ENCODE results near the gene ARHGDIG. TPM values are rescaled to one million over a fixed set of nuclear protein-coding genes. Genes with fewer than 3 reads are reported as not detected.

The ARHGDIG gene
- total and polyA plus RNA-seq, 5 donors from 2014 or later, result not detected

DNA sequence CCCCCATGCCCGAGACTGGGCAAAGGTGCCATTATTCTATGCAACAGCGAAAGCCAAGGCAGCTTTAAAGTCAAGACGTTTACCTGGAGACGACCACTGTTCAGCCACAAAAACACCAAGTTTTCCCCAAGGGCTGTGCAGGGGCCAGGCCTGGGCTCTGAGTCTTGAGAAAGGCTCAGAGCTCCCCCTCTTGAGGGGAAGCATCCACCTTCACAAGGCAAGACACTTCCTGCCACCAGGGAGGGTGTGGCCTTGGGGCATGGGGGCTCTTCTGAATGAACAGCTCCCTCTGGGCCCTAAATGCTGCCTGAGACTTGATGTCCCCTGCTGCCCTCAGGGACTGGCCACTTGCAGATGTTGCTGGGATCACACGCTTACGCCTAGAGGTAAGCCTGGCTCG lies 29.1 kb downstream of the ARHGDIG start:
- Mint-ChIP-seq H3K27me3 (no peaks in the 10 kb centered on the region), H3K27ac (peak overlapping the region in 2 of 3 donors; percentile 38 to 69), H3K9me3 (no peaks in the 10 kb centered on the region), H3K36me3 (peaks cover 12% of the 10 kb centered on the region), H3K4me3 (no peak overlapping the region), H3K4me1 (peaks cover 0 to 8% (median 3%) of the 10 kb centered on the region in 4 donors)
- Histone ChIP-seq H3K27me3 (ENCODE audit: control insufficient read depth, insufficient read depth, low read length) (no peaks in the 10 kb centered on the region), H3K36me3 (ENCODE audit: control insufficient read depth, insufficient read depth, low read length) (peaks cover 50% of the 10 kb centered on the region), H3K4me1 (ENCODE audit: control insufficient read depth, insufficient read depth, low read length, poor library complexity, severe bottlenecking) (peaks cover 4% of the 10 kb centered on the region), H3K27ac (ENCODE audit: insufficient read depth, low read length, poor library complexity, severe bottlenecking) (no peak overlapping the region), H3K9me3 (ENCODE audit: control insufficient read depth in 2 of 2, low read length in 2 of 2) (no peaks in the 10 kb centered on the region), H3K4me3 (ENCODE audit: low read depth, low read length) (no peak overlapping the region)
- ATAC-seq (ENCODE audit: low read depth in 2 of 2), result peak; percentile 24 to 47
- DNase-seq, result peak in 1 of 3 donors; percentile 59

GRCh38 chr16:311725-312124 lies 31.3 kb downstream of the ARHGDIG start:
- DNase-seq (no peak), ATAC-seq (ENCODE audit: low read depth in 2 of 2) (no peak)
- no peaks in the 10 kb centered on the region for H3K9me3 ChIP-seq (ENCODE audit: control insufficient read depth in 2 of 2, low read length in 2 of 2)
- Mint-ChIP-seq H3K27me3 (no peaks in the 10 kb centered on the region), H3K9me3 (no peaks in the 10 kb centered on the region), H3K27ac (no peak overlapping the region), H3K36me3 (peaks cover 4% of the 10 kb centered on the region), H3K4me1 (peaks cover 0 to 18% (median 7%) of the 10 kb centered on the region in 4 donors), H3K4me3 (no peak overlapping the region)
- peaks cover 52% of the 10 kb centered on the region for H3K36me3 ChIP-seq (ENCODE audit: control insufficient read depth, insufficient read depth, low read length)
- no peak overlapping the region for H3K27ac ChIP-seq (ENCODE audit: insufficient read depth, low read length, poor library complexity, severe bottlenecking)
- no peak overlapping the region for H3K4me3 ChIP-seq (ENCODE audit: low read depth, low read length)
- H3K27me3 ChIP-seq (ENCODE audit: control insufficient read depth, insufficient read depth, low read length), result no peaks in the 10 kb centered on the region
- H3K4me1 ChIP-seq (ENCODE audit: control insufficient read depth, insufficient read depth, low read length, poor library complexity, severe bottlenecking), result peaks cover 4% of the 10 kb centered on the region

GRCh38 chr16:314351-314750 lies 34.0 kb downstream of the ARHGDIG start:
- no peak overlapping the region for H3K4me3 Mint-ChIP-seq
- peaks cover 6 to 32% (median 9%) of the 10 kb centered on the region in 4 donors for H3K4me1 Mint-ChIP-seq
- H3K27me3 Mint-ChIP-seq, result no peaks in the 10 kb centered on the region

GRCh38 chr16:314795-315299 lies 34.5 kb downstream of the ARHGDIG start:
- peaks cover 7% of the 10 kb centered on the region for H3K36me3 Mint-ChIP-seq
- Histone ChIP-seq H3K27ac (ENCODE audit: insufficient read depth, low read length, poor library complexity, severe bottlenecking) (no peak overlapping the region), H3K27me3 (ENCODE audit: control insufficient read depth, insufficient read depth, low read length) (no peaks in the 10 kb centered on the region), H3K9me3 (ENCODE audit: control insufficient read depth in 2 of 2, low read length in 2 of 2) (no peaks in the 10 kb centered on the region), H3K36me3 (ENCODE audit: control insufficient read depth, insufficient read depth, low read length) (peaks cover 45% of the 10 kb centered on the region), H3K4me3 (ENCODE audit: low read depth, low read length) (no peak overlapping the region), H3K4me1 (ENCODE audit: control insufficient read depth, insufficient read depth, low read length, poor library complexity, severe bottlenecking) (peaks cover 10% of the 10 kb centered on the region)
- peaks cover 6 to 30% (median 11%) of the 10 kb centered on the region in 4 donors for H3K4me1 Mint-ChIP-seq
- H3K9me3 Mint-ChIP-seq, result no peaks in the 10 kb centered on the region
- no peaks in the 10 kb centered on the region for H3K27me3 Mint-ChIP-seq
- H3K4me3 Mint-ChIP-seq, result no peak overlapping the region
- H3K27ac Mint-ChIP-seq, result no peak overlapping the region
- DNase-seq (no peak), ATAC-seq (ENCODE audit: low read depth in 2 of 2) (no peak)

More at GRCh38 chr16:314351-314750, 34.0 kb downstream of the ARHGDIG start:
- H3K27ac Mint-ChIP-seq, result peak overlapping the region in 1 of 3 donors; percentile 71
- peaks cover 4% of the 10 kb centered on the region for H3K36me3 Mint-ChIP-seq
- Histone ChIP-seq H3K27me3 (ENCODE audit: control insufficient read depth, insufficient read depth, low read length) (no peaks in the 10 kb centered on the region), H3K27ac (ENCODE audit: insufficient read depth, low read length, poor library complexity, severe bottlenecking) (no peak overlapping the region), H3K36me3 (ENCODE audit: control insufficient read depth, insufficient read depth, low read length) (peaks cover 46% of the 10 kb centered on the region), H3K9me3 (ENCODE audit: control insufficient read depth in 2 of 2, low read length in 2 of 2) (no peaks in the 10 kb centered on the region), H3K4me3 (ENCODE audit: low read depth, low read length) (no peak overlapping the region), H3K4me1 (ENCODE audit: control insufficient read depth, insufficient read depth, low read length, poor library complexity, severe bottlenecking) (peaks cover 14% of the 10 kb centered on the region)
- no peaks in the 10 kb centered on the region for H3K9me3 Mint-ChIP-seq
- DNase-seq (no peak), ATAC-seq (ENCODE audit: low read depth in 2 of 2) (no peak)

DNA sequence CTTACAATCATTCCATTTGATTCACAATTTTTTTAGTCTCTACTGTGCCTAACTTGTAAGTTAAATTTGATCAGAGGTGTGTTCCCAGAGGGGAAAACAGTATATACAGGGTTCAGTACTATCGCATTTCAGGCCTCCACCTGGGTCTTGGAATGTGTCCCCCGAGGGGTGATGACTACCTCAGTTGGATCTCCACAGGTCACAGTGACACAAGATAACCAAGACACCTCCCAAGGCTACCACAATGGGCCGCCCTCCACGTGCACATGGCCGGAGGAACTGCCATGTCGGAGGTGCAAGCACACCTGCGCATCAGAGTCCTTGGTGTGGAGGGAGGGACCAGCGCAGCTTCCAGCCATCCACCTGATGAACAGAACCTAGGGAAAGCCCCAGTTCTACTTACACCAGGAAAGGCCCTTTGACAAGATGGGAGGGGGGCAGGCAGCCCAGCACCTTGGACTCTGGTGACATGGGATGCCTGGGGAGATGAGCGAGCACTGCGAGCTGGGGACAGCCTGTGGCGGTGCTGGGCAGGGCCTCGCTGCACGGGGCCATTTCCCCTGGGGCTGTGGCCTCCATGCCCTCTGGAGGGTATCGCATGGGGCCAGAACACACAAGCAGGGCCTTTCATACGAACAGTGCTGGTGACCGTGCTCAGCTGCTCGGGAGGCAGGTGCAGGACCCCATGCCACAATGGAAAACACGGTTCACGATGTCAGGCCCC lies 36.5 kb downstream of the ARHGDIG start:
- H3K4me1 Mint-ChIP-seq, result peaks cover 6 to 41% (median 16%) of the 10 kb centered on the region in 4 donors
- H3K27ac Mint-ChIP-seq, result no peak overlapping the region
- H3K9me3 Mint-ChIP-seq, result no peaks in the 10 kb centered on the region
- H3K36me3 Mint-ChIP-seq, result peaks cover 12% of the 10 kb centered on the region
- ATAC-seq (ENCODE audit: low read depth in 2 of 2) (no peak), DNase-seq (no peak)
- H3K9me3 ChIP-seq (ENCODE audit: control insufficient read depth in 2 of 2, low read length in 2 of 2), result no peaks in the 10 kb centered on the region
- no peaks in the 10 kb centered on the region for H3K27me3 ChIP-seq (ENCODE audit: control insufficient read depth, insufficient read depth, low read length)
- H3K4me3 ChIP-seq (ENCODE audit: low read depth, low read length), result no peak overlapping the region
- H3K4me3 Mint-ChIP-seq, result no peak overlapping the region
- H3K4me1 ChIP-seq (ENCODE audit: control insufficient read depth, insufficient read depth, low read length, poor library complexity, severe bottlenecking), result peaks cover 10% of the 10 kb centered on the region
- no peaks in the 10 kb centered on the region for H3K27me3 Mint-ChIP-seq
- no peak overlapping the region for H3K27ac ChIP-seq (ENCODE audit: insufficient read depth, low read length, poor library complexity, severe bottlenecking)
- H3K36me3 ChIP-seq (ENCODE audit: control insufficient read depth, insufficient read depth, low read length), result peaks cover 42% of the 10 kb centered on the region

DNA sequence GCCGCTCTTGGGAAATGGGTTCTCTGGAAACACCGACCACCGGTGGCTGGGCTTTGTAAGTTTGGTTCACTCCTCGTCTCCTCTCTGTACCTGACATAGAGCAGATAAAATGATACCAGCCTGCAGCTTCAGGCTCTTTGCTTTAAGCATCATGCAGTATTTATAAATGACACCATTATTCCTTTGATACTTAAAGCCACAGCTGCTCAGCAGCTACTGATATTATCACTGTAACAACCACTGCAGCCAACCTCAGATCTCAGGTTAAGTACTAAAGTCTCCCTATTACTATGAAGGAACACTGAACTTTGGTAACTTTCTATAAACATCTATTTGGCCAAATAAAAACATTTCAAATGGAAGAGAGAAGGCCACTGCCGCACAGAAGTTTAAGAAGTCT lies 37.2 kb downstream of the ARHGDIG start:
- Mint-ChIP-seq H3K27me3 (no peaks in the 10 kb centered on the region), H3K4me3 (no peak overlapping the region), H3K36me3 (peaks cover 12% of the 10 kb centered on the region), H3K27ac (peak overlapping the region in 1 of 3 donors; percentile 71), H3K4me1 (peaks cover 6 to 48% (median 16%) of the 10 kb centered on the region in 4 donors), H3K9me3 (no peaks in the 10 kb centered on the region)
- no peaks in the 10 kb centered on the region for H3K27me3 ChIP-seq (ENCODE audit: control insufficient read depth, insufficient read depth, low read length)
- ATAC-seq (ENCODE audit: low read depth in 2 of 2), result no peak
- H3K27ac ChIP-seq (ENCODE audit: insufficient read depth, low read length, poor library complexity, severe bottlenecking), result no peak overlapping the region
- peaks cover 10% of the 10 kb centered on the region for H3K4me1 ChIP-seq (ENCODE audit: control insufficient read depth, insufficient read depth, low read length, poor library complexity, severe bottlenecking)
- H3K9me3 ChIP-seq (ENCODE audit: control insufficient read depth in 2 of 2, low read length in 2 of 2), result no peaks in the 10 kb centered on the region
- DNase-seq, result no peak
- H3K4me3 ChIP-seq (ENCODE audit: low read depth, low read length), result no peak overlapping the region
- H3K36me3 ChIP-seq (ENCODE audit: control insufficient read depth, insufficient read depth, low read length), result peaks cover 37% of the 10 kb centered on the region

DNA sequence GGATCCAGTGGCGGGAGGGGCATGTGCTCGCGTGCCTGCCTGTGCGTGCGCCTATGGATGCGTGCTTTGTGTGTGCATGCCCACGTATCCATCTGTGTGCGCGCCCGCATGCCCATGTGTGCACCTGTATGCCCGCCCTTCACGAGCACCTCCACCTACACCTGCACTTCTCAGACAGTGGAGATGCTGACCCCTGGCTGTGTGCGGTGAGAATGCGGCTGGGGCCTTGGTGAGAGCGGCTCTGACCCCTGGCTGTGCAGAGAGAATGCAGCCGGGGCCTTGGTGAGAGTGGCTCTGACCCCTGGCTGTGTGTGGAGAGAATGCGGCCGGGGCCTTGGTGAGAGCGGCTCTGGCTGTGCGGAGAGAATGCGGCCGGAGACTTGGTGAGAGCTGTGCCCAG lies 38.2 kb downstream of the ARHGDIG start:
- peaks cover 6 to 56% (median 18%) of the 10 kb centered on the region in 4 donors for H3K4me1 Mint-ChIP-seq
- Histone ChIP-seq H3K4me1 (ENCODE audit: control insufficient read depth, insufficient read depth, low read length, poor library complexity, severe bottlenecking) (peaks cover 11% of the 10 kb centered on the region), H3K27ac (ENCODE audit: insufficient read depth, low read length, poor library complexity, severe bottlenecking) (no peak overlapping the region), H3K36me3 (ENCODE audit: control insufficient read depth, insufficient read depth, low read length) (peaks cover 28% of the 10 kb centered on the region), H3K4me3 (ENCODE audit: low read depth, low read length) (no peak overlapping the region), H3K9me3 (ENCODE audit: control insufficient read depth in 2 of 2, low read length in 2 of 2) (no peaks in the 10 kb centered on the region), H3K27me3 (ENCODE audit: control insufficient read depth, insufficient read depth, low read length) (no peaks in the 10 kb centered on the region)
- no peak overlapping the region for H3K27ac Mint-ChIP-seq
- no peak overlapping the region for H3K4me3 Mint-ChIP-seq
- H3K27me3 Mint-ChIP-seq, result no peaks in the 10 kb centered on the region
- no peaks in the 10 kb centered on the region for H3K9me3 Mint-ChIP-seq
- DNase-seq (no peak), ATAC-seq (ENCODE audit: low read depth in 2 of 2) (no peak)
- peaks cover 12% of the 10 kb centered on the region for H3K36me3 Mint-ChIP-seq

- H3K9me3 Mint-ChIP-seq, result no peaks in the 10 kb centered on the region
- no peaks in the 10 kb centered on the region for H3K27me3 Mint-ChIP-seq
- H3K4me1 Mint-ChIP-seq, result peaks cover 2 to 70% (median 28%) of the 10 kb centered on the region in 4 donors
- H3K4me3 Mint-ChIP-seq, result peak overlapping the region in 1 of 4 donors; percentile 32
- Histone ChIP-seq H3K4me1 (ENCODE audit: control insufficient read depth, insufficient read depth, low read length, poor library complexity, severe bottlenecking) (peaks cover 27% of the 10 kb centered on the region), H3K36me3 (ENCODE audit: control insufficient read depth, insufficient read depth, low read length) (peaks cover 14% of the 10 kb centered on the region), H3K27me3 (ENCODE audit: control insufficient read depth, insufficient read depth, low read length) (no peaks in the 10 kb centered on the region), H3K27ac (ENCODE audit: insufficient read depth, low read length, poor library complexity, severe bottlenecking) (no peak overlapping the region), H3K4me3 (ENCODE audit: low read depth, low read length) (no peak overlapping the region), H3K9me3 (ENCODE audit: control insufficient read depth in 2 of 2, low read length in 2 of 2) (no peaks in the 10 kb centered on the region)
- DNase-seq (no peak), ATAC-seq (ENCODE audit: low read depth in 2 of 2) (no peak)
- H3K27ac Mint-ChIP-seq, result peak overlapping the region in 2 of 3 donors; percentile 27 to 96
- peaks cover 12% of the 10 kb centered on the region for H3K36me3 Mint-ChIP-seq
Measured at GRCh38 chr16:320206-320605, 39.8 kb downstream of the ARHGDIG start.

Measured in CD4-positive, CD25-positive, alpha-beta regulatory T cell (primary cell).